ENCODE data around the gene SLC41A1.

DNA sequence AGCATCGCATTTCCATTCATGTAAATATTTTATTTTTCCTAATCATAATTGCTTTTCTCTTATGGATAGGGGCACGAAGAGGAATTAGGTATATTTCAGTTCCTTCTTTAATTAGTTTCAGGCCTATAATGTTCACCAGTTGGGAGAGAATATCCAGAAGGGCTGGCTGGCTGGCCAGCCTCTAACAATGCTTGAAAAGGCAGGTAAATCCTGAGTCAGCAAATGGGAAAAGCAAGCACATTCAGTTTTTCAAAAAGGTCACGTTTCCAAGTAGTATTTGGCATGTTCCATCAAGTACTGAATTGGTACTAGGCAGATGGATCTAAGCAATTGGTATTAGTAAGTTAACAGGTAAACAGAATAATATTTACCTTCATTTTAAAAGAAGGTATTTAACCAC is 45.8 kb downstream of the SLC41A1 start:
- TF ChIP-seq, protein P1, sequence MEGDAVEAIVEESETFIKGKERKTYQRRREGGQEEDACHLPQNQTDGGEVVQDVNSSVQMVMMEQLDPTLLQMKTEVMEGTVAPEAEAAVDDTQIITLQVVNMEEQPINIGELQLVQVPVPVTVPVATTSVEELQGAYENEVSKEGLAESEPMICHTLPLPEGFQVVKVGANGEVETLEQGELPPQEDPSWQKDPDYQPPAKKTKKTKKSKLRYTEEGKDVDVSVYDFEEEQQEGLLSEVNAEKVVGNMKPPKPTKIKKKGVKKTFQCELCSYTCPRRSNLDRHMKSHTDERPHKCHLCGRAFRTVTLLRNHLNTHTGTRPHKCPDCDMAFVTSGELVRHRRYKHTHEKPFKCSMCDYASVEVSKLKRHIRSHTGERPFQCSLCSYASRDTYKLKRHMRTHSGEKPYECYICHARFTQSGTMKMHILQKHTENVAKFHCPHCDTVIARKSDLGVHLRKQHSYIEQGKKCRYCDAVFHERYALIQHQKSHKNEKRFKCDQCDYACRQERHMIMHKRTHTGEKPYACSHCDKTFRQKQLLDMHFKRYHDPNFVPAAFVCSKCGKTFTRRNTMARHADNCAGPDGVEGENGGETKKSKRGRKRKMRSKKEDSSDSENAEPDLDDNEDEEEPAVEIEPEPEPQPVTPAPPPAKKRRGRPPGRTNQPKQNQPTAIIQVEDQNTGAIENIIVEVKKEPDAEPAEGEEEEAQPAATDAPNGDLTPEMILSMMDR (conservative IDR thresholded peaks at IDR 0.05; ENCODE audit: low read depth, low read length) = no peak
- TF ChIP-seq EZH2 (IDR thresholded peaks at IDR 0.05; ENCODE audit: low read length, unreplicated experiment) (no peak), EZH2phosphoT487 (IDR thresholded peaks at IDR 0.05; ENCODE audit: borderline replicate concordance, low read length) (no peak)
